SK-N-SH treated with all-trans-retinoic acid at 6 μM for 48 hours (cell line): ENCODE data around the gene INTS1.

Source experiments
- ATAC-seq: fragments of 200-7000 bp; cut with Tn5 transposase; 3 replicates; pipeline ENCODE4 v1.9.1; 2020; ENCODE audit warnings: mild to moderate bottlenecking, moderate library complexity
- ARNTL ChIP-seq: fragments of 450-650 bp; formaldehyde crosslinking; IDR thresholded peaks from 2 replicates; pipeline ENCODE4 v1.5.0; 2020; ENCODE audit warnings: low read depth, mild to moderate bottlenecking, moderate library complexity, borderline replicate concordance
- BACH2 ChIP-seq: fragments of 250-450 bp; sonication (Bioruptor Pico); IDR thresholded peaks from 2 replicates; pipeline ENCODE4 v1.9.0; 2021; ENCODE audit warnings: mild to moderate bottlenecking, borderline replicate concordance
- ESRRG ChIP-seq: fragments of 250-450 bp; sonication (Bioruptor Pico); IDR thresholded peaks from 2 replicates; pipeline ENCODE4 v1.6.1; 2021; ENCODE audit warnings: mild to moderate bottlenecking
- GLIS3 ChIP-seq: fragments of 250-450 bp; sonication (Bioruptor Pico); IDR thresholded peaks from 2 replicates; pipeline ENCODE4 v1.5.0; 2020; ENCODE audit warnings: mild to moderate bottlenecking, moderate library complexity
- ISL1 ChIP-seq: fragments of 250-450 bp; sonication (Bioruptor Pico); IDR thresholded peaks from 2 replicates; pipeline ENCODE4 v2.1.2; 2022; ENCODE audit warnings: mild to moderate bottlenecking, moderate library complexity
- OSR1 ChIP-seq: fragments of 250-450 bp; sonication (Bioruptor Pico); IDR thresholded peaks from 2 replicates; pipeline ENCODE4 v1.8.0; 2022; ENCODE audit warnings: moderate library complexity, mild to moderate bottlenecking, inconsistent platforms
- PPARA ChIP-seq: fragments of 250-450 bp; sonication (Bioruptor Pico); IDR thresholded peaks from 2 replicates; pipeline ENCODE4 v1.5.0; 2020; ENCODE audit warnings: mild to moderate bottlenecking, borderline replicate concordance
- RARB ChIP-seq: fragments of 250-450 bp; sonication (Bioruptor Pico); IDR thresholded peaks from 2 replicates; pipeline ENCODE4 v1.8.0; 2021; ENCODE audit warnings: mild to moderate bottlenecking, moderate library complexity
- SNAI2 ChIP-seq: fragments of 250-450 bp; sonication (Bioruptor Pico); IDR thresholded peaks from 2 replicates; pipeline ENCODE4 v1.5.0; 2020; ENCODE audit warnings: mild to moderate bottlenecking, moderate library complexity
- TCF4 ChIP-seq: fragments of 250-450 bp; sonication (Bioruptor Pico); IDR thresholded peaks from 2 replicates; pipeline ENCODE4 v1.8.0; 2021; ENCODE audit warnings: mild to moderate bottlenecking, moderate library complexity, borderline replicate concordance
- TOX ChIP-seq: fragments of 250-450 bp; sonication (Bioruptor Pico); IDR thresholded peaks from 2 replicates; pipeline ENCODE4 v1.8.0; 2021; ENCODE audit warnings: mild to moderate bottlenecking, moderate library complexity, borderline replicate concordance
- ZC3H10 ChIP-seq: fragments of 250-450 bp; sonication (Bioruptor Pico); IDR thresholded peaks from 2 replicates; pipeline ENCODE4 v1.5.1; 2021; ENCODE audit warnings: mild to moderate bottlenecking, moderate library complexity
- ZFP3 ChIP-seq: fragments of 250-450 bp; sonication (Bioruptor Pico); IDR thresholded peaks from 2 replicates; pipeline ENCODE4 v1.5.0; 2020; ENCODE audit warnings: mild to moderate bottlenecking, moderate library complexity
- ZFP30 ChIP-seq: fragments of 450-650 bp; formaldehyde crosslinking; IDR thresholded peaks from 2 replicates; pipeline ENCODE4 v1.5.0; 2022; ENCODE audit warnings: mild to moderate bottlenecking, moderate library complexity
- ZNF565 ChIP-seq: fragments of 450-650 bp; formaldehyde crosslinking; conservative IDR thresholded peaks from 2 replicates; pipeline ENCODE4 v1.5.0; 2020; ENCODE audit warnings: low read depth, mild to moderate bottlenecking, moderate library complexity
- ZNF70 ChIP-seq: fragments of 450-650 bp; formaldehyde crosslinking; IDR thresholded peaks from 2 replicates; pipeline ENCODE4 v1.5.0; 2020; ENCODE audit warnings: mild to moderate bottlenecking, moderate library complexity
- ZNF8 ChIP-seq: fragments of 450-650 bp; formaldehyde crosslinking; IDR thresholded peaks from 2 replicates; pipeline ENCODE4 v1.5.0; 2020; ENCODE audit warnings: mild to moderate bottlenecking, moderate library complexity
- TF ChIP-seq, protein P1 (sequence below): fragments of 250-450 bp; sonication (Bioruptor Pico); IDR thresholded peaks from 2 replicates; pipeline ENCODE4 v1.8.0; 2021; ENCODE audit warnings: low read depth, mild to moderate bottlenecking, moderate library complexity, borderline replicate concordance
- TF ChIP-seq, protein P2 (sequence below): fragments of 250-450 bp; sonication (Bioruptor Pico); IDR thresholded peaks from 2 replicates; pipeline ENCODE4 v1.8.0; 2020; ENCODE audit warnings: mild to moderate bottlenecking, moderate library complexity, borderline replicate concordance
- TF ChIP-seq, protein P3 (sequence below): fragments of 250-450 bp; sonication (Bioruptor Pico); IDR thresholded peaks from 2 replicates; pipeline ENCODE4 v1.5.1; 2020; ENCODE audit warnings: low read depth, mild to moderate bottlenecking, moderate library complexity
- TF ChIP-seq, protein P4 (sequence below): fragments of 250-450 bp; sonication (Bioruptor Pico); IDR thresholded peaks from 2 replicates; pipeline ENCODE4 v1.5.0; 2020; ENCODE audit warnings: mild to moderate bottlenecking, moderate library complexity

INTS1 gene

DNA sequence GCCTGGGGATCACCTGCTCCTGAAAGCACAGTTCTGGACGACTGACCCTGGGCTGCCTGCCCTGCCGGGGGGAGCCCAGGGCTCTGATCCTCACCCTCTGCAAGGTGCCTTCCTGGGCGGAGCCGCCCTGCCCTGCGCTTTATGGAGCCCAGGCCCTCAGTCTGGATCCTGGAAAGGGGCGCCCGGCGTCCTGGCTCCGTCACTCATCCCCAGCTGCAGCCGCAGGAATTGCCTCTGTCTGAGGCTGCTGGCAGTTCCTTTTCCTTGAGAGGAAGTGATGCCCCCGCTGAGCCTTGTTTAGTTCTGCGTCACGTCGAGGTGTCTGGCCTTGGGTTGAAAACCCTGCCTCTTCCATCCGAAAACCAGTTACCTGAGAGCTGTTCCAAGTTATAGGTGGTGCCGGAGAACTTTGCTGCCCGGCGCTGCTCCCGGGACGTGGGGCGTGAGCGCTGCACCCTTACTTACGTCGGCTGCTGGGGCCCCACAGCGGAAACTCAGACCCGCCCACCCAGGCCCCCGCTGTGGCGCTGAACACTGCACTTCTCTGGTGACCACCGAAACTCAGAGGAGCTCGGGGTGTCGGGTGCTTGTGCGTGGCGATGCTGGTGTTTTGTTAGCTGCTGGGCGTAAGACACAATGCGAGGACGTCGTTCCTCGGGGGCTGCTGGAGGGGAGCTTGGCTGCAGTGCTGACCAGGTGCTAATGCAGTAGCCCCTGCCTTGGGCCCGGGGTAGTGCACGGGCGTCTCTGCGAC is 31.7 kb upstream of the INTS1 start:
- no peak for ATAC-seq
- TF ChIP-seq PPARA = no peak
- TF ChIP-seq, all 23 proteins: peak for 0

DNA sequence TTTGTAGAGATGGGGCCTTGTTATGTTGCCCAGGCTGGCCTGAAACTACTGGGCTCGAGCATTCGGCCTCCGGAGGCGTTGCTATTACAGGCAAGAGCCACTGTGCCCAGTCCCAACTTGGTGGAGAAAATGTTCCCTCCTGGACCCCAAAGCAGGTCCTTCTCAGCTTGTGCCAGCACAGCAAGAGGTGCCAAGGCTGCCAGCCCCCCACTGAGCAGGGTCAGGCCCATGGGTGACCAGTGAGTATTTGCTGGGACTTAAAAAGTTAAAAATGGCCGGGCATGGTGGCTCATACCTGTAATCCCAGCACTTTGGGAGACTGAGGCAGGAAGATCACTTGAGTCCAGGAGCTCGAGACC is 30.9 kb upstream of the INTS1 start:
- no peak for ATAC-seq
- no peak for TF ChIP-seq ZNF565 (CRISPR knock-in tag)
- TF ChIP-seq TCF4 (CRISPR knock-in tag) = no peak
- TF ChIP-seq ZNF8 (CRISPR knock-in tag) = no peak
- no peak for TF ChIP-seq GLIS3 (CRISPR knock-in tag)
- TF ChIP-seq ISL1 = no peak
- TF ChIP-seq, protein P1, sequence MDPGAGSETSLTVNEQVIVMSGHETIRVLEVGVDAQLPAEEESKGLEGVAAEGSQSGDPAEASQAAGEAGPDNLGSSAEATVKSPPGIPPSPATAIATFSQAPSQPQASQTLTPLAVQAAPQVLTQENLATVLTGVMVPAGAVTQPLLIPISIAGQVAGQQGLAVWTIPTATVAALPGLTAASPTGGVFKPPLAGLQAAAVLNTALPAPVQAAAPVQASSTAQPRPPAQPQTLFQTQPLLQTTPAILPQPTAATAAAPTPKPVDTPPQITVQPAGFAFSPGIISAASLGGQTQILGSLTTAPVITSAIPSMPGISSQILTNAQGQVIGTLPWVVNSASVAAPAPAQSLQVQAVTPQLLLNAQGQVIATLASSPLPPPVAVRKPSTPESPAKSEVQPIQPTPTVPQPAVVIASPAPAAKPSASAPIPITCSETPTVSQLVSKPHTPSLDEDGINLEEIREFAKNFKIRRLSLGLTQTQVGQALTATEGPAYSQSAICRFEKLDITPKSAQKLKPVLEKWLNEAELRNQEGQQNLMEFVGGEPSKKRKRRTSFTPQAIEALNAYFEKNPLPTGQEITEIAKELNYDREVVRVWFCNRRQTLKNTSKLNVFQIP (CRISPR knock-in tag) = no peak
- TF ChIP-seq, protein P2, sequence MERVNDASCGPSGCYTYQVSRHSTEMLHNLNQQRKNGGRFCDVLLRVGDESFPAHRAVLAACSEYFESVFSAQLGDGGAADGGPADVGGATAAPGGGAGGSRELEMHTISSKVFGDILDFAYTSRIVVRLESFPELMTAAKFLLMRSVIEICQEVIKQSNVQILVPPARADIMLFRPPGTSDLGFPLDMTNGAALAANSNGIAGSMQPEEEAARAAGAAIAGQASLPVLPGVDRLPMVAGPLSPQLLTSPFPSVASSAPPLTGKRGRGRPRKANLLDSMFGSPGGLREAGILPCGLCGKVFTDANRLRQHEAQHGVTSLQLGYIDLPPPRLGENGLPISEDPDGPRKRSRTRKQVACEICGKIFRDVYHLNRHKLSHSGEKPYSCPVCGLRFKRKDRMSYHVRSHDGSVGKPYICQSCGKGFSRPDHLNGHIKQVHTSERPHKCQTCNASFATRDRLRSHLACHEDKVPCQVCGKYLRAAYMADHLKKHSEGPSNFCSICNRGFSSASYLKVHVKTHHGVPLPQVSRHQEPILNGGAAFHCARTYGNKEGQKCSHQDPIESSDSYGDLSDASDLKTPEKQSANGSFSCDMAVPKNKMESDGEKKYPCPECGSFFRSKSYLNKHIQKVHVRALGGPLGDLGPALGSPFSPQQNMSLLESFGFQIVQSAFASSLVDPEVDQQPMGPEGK = no peak

DNA sequence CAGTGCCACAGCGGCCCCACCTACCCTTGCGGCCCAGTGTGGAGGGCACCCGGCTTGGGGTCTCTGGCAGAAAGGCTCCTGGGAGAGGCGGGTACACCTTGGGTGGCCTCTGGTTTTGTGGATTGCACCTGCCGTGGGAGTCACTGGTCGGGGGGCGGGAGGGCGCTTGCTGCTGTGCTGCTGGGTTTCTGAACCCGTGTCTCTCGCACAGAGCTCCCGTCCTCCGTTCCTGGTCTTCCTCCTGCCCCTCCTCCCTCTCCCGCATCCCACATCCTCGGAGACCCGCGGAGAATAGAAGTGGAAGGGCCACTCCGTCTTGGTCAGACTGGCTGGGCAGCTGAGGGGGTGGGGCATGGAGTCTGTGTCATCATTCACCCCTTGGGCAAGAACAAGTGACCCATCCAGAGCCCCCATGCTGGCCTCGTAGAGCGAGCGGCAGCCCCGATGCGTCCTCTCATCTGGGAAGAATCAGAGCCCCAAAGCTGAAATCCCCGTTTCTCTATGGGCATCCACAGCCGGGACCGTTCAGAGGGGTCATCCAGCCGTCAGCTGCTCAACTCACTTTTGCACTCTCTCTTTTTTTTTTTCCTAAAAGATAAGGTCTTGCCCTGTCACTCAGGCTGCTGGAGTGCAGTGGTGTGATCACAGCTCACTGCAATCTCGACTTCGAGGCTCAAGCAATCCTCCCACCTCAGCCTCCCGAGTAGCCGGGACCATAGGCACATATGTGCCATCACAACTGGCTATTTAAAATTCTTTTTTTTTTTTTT is 30.3 kb upstream of the INTS1 start:
- TF ChIP-seq GLIS3 (CRISPR knock-in tag) (no peak), RARB (no peak), ISL1 (no peak), ESRRG (CRISPR knock-in tag) (no peak), ZNF70 (CRISPR knock-in tag) (no peak), OSR1 (CRISPR knock-in tag) (no peak), ZFP30 (CRISPR knock-in tag) (no peak), ZFP3 (no peak), SNAI2 (CRISPR knock-in tag) (no peak)
- no peak for ATAC-seq

DNA sequence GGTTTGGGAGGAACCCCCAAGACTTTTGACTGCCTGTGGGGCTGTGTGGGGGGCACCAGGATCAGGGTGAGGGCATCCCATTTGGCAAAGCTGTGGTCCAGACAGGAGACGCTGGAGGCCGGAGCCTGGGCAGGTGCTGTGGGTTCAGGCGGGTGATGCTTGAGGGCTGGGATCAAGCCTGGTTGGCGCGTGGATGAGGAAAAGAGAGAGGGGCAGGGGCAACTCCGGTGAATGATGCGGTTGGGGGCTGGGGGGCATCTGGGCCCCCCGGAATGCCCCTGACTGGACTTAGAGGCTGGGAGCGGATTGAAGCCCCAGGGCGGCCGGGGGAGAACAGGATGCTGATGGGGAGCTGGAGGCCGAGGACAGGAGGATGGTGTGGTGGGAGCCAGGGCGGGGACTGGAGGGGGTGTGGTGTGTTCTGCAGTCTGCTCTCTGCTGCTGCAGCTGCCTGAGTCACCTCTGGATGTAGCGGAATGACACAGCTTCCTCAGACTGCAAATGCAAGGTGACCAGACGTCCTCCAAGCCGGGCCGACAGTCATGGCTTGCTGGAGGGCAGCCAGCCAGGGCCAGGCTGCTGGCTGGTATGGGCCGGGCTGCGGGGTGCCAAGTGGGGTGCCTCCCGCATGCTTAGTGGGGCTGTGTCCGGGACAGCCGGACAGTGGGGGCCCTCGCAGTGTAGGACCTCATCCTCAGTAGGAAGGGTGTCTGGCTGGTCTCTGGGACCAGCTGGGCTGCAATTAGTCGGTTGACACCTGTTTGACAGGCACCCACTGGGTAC is 29.5 kb upstream of the INTS1 start:
- TF ChIP-seq, protein P3, sequence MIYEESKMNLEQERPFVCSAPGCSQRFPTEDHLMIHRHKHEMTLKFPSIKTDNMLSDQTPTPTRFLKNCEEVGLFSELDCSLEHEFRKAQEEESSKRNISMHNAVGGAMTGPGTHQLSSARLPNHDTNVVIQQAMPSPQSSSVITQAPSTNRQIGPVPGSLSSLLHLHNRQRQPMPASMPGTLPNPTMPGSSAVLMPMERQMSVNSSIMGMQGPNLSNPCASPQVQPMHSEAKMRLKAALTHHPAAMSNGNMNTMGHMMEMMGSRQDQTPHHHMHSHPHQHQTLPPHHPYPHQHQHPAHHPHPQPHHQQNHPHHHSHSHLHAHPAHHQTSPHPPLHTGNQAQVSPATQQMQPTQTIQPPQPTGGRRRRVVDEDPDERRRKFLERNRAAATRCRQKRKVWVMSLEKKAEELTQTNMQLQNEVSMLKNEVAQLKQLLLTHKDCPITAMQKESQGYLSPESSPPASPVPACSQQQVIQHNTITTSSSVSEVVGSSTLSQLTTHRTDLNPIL = no peak
- TF ChIP-seq, protein P4, sequence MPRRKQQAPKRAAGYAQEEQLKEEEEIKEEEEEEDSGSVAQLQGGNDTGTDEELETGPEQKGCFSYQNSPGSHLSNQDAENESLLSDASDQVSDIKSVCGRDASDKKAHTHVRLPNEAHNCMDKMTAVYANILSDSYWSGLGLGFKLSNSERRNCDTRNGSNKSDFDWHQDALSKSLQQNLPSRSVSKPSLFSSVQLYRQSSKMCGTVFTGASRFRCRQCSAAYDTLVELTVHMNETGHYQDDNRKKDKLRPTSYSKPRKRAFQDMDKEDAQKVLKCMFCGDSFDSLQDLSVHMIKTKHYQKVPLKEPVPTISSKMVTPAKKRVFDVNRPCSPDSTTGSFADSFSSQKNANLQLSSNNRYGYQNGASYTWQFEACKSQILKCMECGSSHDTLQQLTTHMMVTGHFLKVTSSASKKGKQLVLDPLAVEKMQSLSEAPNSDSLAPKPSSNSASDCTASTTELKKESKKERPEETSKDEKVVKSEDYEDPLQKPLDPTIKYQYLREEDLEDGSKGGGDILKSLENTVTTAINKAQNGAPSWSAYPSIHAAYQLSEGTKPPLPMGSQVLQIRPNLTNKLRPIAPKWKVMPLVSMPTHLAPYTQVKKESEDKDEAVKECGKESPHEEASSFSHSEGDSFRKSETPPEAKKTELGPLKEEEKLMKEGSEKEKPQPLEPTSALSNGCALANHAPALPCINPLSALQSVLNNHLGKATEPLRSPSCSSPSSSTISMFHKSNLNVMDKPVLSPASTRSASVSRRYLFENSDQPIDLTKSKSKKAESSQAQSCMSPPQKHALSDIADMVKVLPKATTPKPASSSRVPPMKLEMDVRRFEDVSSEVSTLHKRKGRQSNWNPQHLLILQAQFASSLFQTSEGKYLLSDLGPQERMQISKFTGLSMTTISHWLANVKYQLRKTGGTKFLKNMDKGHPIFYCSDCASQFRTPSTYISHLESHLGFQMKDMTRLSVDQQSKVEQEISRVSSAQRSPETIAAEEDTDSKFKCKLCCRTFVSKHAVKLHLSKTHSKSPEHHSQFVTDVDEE (CRISPR knock-in tag) = no peak
- TF ChIP-seq ARNTL (CRISPR knock-in tag) = no peak
- TF ChIP-seq TOX (CRISPR knock-in tag) = no peak
- TF ChIP-seq BACH2 = no peak
- TF ChIP-seq, protein P1 (CRISPR knock-in tag) = no peak
- no peak for TF ChIP-seq ZC3H10 (CRISPR knock-in tag)
- no peak for TF ChIP-seq ZNF8 (CRISPR knock-in tag)
- no peak for TF ChIP-seq ISL1
- no peak for TF ChIP-seq OSR1 (CRISPR knock-in tag)
- no peak for TF ChIP-seq PPARA
- TF ChIP-seq ESRRG (CRISPR knock-in tag) = no peak
- no peak for TF ChIP-seq TCF4 (CRISPR knock-in tag)
- ATAC-seq = peak; percentile 28
